ENCODE measurements around the gene FMNL2. TPM values are rescaled to one million over a fixed set of nuclear protein-coding genes. Genes with fewer than 3 reads are reported as not detected.
"Not testable (repeated sequence)": the region's sequence is repeated elsewhere in the genome, so short reads cannot be mapped to it uniquely, and the experiment has no call there.

Gene FMNL2
- 1.6 and 2.0 TPM in 2 replicates for total RNA-seq

DNA sequence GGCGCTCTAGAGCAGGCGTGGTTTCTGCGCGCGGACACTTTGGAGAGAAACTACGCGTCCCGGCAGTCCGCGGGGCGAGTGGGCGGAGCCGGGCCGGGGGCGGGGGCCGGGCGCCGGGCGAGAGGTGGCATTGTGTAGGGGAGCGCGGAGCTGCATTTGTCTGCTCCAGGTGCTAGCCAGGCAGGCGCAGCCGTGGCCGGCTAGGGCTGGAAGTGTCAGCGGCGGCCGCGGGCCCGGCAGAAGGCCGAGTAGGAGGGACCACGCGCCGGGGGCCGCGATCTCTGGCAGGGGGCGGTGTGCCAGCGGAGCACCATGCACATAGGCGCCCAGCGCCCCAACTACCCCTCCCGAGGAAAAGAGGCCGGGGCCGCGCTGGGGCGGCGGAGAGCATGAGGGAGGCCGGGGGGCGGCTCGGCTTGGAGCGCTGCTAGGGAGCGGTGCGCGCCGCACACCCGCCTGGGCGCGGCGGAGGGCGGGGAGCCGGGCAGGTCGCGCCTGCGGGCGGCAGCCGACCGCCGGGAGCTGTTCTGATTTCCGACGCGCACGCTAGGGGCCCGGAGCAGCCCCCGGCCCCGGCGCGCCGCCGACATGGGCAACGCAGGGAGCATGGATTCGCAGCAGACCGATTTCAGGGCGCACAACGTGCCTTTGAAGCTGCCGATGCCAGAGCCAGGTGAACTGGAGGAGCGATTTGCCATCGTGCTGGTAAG, at the start of gene FMNL2:
FMNL2 (plus strand) TSS at position 159 of the 710 bp plus-strand sequence.
- intact Hi-C loops (cut with micrococcal nuclease), result loop anchor here (1.0 to 10.0 kb wide), 6 partner anchors 72 to 508 kb away; partner anchors contain the start of genes ARL5A and PRPF40A

DNA sequence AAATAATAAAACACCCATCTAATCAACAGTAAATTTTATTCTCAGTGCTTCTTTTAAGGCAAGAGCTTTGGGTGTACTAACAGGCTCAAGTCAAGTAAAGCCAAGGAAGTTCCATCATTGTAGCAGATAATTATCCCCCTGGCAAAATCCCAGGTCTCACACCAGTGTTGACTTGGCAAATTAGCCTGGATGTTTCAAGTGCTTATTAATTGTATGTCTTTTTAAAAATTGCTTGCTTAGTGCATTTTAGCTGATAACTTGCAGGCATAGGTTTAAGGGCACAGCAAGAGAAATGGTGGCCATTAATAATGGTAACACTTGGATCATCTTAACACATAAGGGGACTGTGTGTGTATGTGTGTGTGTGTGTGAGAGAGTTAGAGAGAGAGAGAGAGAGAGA, 42.0 kb upstream of the FMNL2 start:
- intact Hi-C loops (cut with micrococcal nuclease), result no loop called here

DNA sequence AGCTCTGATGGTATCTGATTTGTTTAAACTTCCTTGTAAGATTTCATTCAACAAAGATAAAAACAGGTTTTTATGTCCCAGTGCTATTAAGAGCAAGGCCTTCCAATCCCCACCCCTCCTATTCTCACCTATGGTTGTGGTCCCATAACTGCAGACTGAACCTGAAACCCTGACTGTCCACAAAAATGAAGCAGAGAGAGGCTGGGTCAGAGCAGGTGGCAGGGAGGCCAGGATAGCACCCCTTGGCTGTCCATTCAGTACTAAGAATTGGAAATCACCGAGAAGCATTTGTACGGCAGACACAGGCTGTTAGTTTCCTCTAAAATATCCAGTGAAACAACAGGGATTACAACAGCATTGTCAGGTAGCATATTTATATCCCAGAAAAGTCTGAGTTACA, 37.3 kb upstream of the FMNL2 start:
- intact Hi-C loops (cut with micrococcal nuclease), result no loop called here

DNA sequence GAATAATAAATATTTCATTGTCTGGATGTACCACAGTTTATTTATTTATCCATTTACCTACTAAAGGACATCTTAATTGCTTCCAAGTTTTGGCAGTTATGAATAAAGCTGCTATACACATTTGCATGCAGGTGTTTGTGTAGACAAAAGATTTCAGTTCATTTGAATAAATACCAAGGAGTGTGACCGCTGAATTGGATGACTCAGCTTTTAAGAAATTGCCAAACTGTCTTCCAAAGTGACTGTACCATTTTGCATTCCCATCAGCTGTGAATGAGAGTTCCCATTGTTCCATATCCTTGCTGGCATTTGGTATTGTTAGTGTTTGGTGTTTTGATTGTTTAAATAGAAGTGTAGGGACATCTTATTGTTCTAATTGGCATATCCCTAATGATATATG, 36.2 kb upstream of the FMNL2 start:
- intact Hi-C loops (cut with micrococcal nuclease), result no loop called here

DNA sequence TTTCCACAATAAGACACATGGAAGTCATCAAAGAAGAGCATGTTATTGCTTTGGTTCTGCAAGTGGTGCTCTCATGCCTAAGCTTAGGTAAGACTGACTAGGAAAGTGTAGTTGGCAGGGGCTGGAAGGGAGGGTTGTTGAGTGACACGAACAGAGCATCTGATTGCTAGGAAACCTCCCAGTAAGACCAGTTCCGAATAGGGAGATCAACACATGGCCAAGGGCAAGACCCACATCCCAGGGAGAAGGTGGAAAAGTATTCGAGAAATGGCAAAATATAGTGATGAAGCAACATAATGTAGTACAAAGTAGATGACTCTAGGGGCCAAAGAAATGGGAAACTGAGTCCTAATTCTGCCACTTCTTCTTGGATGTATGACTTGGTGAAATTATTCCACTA, 33.8 kb upstream of the FMNL2 start:
- intact Hi-C loops (cut with micrococcal nuclease), result no loop called here

DNA sequence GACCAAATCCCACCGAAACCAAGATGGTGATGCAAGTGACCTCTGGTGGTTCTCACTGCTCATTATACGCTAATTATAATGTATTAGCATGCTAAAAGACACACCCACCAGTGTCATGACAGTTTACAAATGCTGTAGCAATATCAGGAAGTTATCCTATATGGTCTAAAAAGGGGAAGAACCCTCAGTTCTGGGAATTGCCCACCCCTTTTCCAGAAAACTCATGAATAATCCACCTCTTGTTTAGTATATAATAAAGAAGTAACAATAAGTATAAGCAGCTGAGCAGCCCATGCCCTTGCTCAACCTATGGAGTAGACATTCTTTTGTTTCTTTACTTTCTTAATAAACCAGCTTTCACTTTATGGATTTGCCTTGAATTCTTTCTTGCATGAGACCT, 31.0 kb upstream of the FMNL2 start:
- intact Hi-C loops (cut with micrococcal nuclease), result no loop called here

DNA sequence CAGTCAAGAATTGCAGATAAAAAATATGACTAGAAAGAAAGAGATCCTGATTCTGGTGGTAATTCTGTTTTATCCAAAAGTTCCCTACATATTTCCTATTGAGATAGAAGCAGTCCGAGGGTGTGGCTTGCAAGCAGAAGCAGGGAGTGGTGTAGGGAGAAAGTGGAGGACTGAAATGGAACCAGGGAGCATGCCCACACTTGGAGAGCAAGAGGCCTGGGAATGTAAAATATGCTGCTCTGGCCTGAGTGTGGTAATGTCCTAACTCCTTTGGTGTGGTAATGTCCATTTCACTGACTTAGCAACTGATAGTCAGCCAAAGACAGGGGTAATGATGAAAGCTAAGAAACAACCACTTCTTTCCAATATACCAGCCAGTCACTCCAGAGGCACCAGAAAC, 30.1 kb upstream of the FMNL2 start:
- intact Hi-C loops (cut with micrococcal nuclease), result no loop called here

DNA sequence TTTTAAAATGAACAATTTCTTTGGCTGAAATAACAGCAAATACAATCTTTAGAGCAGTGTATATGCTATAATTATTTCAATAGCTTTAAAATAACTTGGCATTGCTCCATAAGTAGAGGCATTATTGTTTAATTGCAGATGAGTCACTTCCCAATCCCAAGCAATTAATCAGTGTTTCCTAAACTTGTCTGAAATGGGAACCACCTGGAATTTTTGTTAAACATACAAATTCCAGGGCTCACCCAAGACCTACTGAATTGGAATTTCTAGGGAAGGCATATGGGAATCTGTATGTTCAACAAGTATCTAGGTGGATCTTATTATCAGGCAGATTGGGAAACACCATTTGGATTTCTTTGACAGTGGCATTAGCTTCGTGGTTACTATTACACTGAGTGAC, 27.1 kb upstream of the FMNL2 start:
- intact Hi-C loops (cut with micrococcal nuclease), result no loop called here

DNA sequence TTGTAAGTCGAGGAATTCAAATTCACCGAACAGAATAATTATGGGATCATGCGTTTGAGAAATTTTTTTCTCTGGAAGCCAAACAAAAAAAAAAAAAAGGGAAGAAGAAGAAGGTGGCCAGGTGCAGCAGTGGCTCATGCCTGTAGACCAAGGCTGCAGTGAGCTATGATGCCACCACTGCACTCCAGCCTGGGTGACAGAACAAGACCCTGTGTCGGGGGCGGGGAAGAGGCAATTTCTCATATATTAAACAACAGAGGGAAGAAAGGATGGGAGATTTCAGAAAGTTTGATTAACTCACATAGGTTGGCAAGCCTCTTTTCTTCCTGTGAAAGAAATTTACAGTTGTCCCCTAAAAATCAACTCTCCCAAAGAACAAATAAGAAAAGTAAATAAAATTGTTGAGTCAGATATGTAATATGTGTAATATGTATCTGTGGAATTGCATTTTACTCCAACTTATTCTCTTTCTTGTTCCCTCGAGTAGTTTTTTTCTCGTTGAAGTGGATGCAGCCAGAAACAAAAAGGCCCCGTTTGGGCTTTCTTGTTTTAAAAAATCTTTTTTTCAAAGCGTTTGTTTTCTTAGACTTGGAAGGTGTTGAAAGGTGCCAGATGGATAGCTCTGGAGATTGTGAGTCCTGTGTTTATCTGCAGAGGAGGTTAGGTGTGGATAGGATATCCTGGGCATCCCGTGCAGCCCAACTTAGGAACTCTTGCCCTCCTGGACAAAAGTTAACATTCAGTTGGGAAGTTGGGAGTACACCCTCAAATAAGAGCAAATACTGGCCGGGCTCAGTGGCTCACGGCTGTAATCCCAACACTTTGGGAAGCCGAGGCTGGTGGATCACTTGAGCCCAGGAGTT, 25.4 kb upstream of the FMNL2 start:
- intact Hi-C loops (cut with micrococcal nuclease), result no loop called here

DNA sequence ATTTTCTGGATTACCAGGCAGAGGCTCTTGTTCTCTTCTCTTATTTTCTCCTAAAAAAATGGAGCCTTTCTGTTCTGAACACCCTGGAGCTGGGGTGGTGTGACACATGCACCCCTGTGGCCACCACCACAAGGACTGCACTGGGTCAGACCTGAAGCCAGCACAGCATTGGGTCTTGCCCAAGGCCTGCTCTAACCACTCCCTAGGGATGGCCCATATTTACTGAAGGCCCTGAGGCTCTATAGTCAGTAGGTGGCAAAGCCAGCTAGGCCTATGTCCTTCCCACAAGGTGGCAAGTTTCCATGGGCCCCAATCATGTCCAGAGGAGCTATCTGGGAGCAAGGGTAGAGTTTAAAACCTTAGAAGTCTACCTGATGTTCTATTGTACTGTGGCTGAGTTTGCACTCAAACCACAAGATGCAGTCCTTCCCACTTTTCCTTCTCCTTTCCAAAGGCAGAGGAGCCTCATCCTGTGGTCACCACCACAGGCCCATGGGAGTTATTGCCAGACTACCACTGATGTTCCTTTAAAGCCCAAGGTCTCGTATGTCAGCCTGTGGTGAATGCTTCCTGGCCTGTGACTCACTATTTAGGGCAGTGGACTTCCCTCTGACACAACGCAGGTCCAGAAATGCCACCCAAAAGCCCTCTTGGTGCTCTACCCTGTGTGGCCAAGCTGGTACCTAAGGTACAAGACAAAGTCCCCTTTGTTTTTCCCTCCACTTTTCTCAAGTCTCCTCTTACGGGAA, 15.0 kb upstream of the FMNL2 start:
- intact Hi-C loops (cut with micrococcal nuclease), result no loop called here

DNA sequence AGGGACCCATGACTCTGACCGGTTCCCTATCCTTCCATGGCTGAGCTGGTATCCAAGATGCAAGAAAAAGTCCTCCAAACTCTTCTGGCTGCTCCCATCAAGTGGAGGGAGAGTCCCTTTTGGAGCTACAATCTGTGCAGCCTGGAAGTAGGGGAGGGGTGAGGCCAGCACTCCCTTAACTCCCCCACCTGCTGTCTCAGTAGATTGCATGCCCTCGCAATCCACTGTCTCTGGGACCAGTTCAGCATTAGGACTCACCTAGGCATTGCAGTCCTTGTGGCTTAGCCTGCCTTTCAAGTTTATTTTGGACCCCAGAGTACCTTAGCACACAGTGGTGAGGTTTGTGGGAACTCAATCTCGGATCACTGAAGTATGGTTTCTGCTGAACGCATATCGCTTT, 14.2 kb upstream of the FMNL2 start:
- intact Hi-C loops (cut with micrococcal nuclease), result no loop called here

DNA sequence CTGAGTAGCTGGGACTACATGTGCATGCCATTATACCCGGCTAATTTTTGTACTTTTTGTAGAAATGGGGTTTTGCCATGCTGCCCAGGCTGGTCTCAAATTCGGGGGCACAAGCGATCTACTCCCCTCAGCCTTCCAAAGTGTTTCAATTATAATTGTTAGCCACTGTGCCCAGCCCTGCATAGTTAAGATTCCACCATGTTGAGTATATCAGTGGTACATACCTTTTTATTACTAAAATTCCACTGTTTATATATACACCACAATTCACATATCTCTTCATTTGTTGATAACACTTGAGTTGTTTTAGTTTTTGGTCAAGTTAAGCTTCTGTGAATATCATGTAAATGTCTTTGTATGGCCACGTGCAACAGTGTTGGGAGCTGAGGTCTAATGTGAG, 12.8 kb upstream of the FMNL2 start:
- intact Hi-C loops (cut with micrococcal nuclease), result no loop called here

DNA sequence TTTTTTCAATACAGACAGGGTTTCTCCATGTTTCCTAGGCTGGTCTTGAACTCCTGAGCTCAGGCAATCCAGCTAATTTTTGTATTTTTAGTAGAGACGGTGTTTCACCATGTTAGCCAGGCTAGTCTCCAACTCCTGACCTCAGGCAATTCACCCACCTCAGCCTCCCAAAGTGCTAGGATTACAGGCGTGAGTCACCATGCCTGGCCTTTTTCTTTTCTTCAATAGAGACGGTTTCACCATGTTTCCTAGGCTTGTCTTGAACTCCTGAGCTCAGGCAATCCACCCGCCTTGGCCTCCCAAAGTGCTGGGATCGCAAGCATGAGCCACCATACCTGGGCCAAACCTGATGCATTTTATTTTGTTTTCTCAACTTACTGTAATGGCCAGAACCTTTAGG, 9.8 kb upstream of the FMNL2 start:
- intact Hi-C loops (cut with micrococcal nuclease), result not testable (repeated sequence)

DNA sequence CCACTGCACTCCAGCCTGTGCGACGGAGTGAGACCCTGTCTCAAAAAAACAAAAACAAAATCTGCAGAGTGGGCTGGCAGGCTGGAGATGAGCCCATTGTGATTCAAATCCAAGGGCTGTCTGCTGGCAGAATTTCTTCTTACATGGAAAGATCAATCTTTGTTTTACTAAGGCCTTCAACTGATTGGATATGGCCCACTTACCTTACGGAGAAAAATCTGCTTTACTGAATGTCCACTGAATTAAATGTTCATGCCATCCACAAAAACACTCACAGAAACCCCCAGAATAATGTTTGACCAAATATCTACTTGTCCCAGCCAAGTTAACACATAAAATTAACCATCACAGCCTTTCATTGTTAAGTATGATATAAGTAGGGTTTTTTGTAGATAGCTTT, 8.3 kb upstream of the FMNL2 start:
- intact Hi-C loops (cut with micrococcal nuclease), result no loop called here

DNA sequence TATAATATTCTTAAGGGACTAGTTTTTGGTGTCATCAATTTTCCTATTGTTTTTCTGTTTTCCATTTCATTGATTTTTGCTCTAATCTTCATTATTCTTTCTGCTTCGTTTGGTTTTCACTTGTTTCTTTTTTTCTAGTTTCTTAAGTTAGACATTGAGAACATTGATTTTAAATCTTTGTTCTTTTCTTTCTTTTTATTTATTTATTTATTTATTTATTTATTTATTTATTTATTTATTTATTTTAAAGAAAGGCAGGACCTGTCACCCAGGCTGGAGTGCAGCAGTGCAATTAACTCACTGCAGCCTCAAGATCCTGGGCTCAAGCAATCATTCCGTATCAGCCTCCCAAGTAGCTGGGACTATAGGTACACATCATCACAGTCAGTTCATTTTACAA, 7.0 kb upstream of the FMNL2 start:
- intact Hi-C loops (cut with micrococcal nuclease), result no loop called here

DNA sequence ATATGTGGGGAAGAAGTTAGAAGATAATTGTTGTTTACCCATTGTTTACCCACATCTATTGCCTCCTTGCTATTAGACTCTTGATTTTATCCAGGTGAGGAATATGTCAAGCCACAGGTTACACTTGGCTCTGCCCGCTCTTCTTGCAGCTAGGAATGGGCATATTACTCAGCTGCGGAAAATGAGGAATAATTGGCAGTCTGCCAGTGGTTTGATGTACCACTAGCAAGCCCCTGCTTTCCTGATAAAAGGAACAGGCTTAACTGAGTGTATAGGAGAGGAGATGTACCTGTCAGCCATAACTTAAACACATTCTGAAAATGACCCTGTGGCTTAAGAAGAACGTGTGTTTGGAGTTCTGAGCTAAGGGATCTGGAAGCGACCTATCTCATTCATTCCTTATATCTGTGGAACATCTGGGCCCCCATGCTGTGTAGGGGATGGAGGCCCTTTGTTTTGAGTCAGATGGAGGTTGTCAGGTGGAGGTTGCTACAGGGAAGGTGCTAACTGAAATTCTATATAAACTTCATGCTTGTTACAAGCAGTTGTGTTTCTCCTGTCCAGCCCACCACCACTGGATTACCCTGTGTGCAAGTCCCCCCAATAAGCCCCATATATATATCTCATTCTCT, 4.6 kb upstream of the FMNL2 start:
- intact Hi-C loops (cut with micrococcal nuclease), result loop anchor here (10.0 kb wide), 1 partner anchor 244 kb away; no protein-coding TSS in a partner anchor

DNA sequence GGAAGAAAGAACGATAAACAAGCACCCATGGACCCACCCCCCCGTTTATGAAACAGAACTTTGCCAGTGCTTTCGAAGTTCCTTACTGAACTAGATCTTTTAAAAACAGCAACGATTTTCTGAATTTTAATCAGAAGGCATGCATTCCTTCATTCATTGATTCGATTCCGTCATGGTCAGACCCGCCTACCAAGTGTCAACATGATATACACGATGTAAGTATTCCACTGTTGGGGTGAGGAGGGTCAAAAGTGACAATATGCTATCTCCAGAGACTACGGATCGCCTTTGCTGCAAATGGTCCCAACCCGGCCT, 316 bp upstream of the FMNL2 start:
- intact Hi-C loops (cut with micrococcal nuclease), result loop anchor here (1.0 to 10.0 kb wide), 6 partner anchors 72 to 507 kb away; partner anchors contain the start of genes ARL5A and PRPF40A

DNA sequence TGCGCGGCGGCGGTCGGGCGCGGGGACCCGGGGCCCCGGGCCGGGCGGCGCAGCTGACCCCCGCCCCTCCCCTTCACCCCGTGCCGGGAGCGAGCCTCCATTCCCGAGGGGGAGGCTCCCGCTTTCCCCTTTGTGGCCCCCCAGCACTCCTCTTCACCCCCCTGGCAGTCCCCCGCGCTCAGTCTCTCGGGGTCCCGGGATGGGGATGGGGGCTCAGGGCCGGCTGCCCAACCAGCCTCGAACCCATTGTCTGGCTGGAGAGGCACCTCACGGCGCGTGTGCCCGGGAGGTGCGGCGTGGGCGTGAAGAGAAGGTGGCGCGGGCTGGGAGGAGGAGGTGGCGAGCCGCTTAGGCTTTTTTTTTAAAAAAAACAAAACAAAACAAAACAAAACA, 748 bp downstream of the FMNL2 start:
- intact Hi-C loops (cut with micrococcal nuclease), result loop anchor here (1.0 to 10.0 kb wide), 6 partner anchors 71 to 508 kb away; partner anchors contain the start of genes ARL5A and PRPF40A

DNA sequence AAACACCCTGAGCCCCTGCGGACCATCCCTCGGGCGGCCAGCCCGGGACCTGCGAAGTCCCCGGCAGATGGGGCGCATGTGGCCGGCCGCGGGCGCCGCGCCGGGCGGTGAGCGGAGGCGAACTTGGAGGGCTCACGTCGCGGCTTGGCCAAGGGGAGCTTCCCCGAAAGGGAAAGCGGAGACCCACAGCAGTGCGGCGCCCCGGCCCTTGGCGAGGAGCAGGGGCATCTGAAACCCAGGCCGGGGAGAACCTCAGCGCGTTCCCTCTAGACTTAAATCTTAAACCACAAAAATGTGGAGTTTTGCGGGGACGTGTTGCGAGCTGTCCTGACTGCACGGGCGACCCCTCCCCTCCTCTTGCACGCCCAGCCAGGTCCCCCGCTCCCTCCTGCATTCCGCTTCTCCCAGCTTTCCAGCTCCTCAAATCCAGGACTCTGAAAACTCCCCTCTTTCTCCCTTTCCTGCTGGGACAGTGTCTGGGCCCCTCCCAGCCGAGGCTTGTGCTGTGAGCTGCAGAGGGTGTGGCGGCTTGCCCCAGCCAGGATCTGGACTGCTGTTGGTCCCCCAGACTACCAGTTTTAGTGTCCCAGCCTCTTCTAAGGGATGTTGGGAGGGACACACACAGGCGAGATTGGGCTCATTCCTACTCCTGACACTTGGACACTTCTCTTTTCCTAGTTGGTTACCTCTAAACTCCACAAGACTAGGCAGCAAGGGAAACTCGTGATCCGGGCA, 1.3 kb downstream of the FMNL2 start:
- intact Hi-C loops (cut with micrococcal nuclease), result loop anchor here (5.0 to 10.0 kb wide), 2 partner anchors 239 to 509 kb away; partner anchors contain the start of gene ARL5A

DNA sequence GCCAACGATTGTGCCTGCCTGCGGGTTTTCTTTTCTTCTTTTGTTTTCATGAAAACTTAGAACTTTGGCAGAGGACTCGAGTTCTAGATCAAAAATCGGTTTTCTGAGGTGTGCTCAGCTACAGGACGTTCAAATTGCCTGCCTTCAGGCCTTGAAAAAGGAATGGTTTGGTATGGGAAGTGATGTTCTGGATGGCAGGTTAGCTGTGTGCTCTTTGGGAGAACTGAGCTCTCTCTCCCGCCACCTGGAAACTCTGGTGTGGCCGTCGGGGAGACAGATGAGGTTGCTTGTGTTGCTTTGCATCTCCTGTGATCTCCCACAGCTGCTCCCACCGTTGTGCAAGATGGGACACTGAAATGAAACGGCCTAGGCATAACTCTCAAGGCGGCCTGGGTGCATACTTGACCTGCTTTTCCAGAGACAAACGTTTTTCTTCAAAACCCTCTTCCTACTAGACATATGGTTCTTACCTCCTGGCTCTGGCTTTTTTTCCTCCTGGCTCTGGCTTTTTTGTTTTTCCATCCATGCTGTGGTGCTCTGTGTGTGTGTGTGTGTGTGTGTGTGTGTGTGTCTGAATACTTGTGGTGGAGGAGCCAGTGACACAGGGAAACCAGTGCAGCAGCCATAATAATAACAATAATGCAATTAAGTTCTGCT, 2.0 kb downstream of the FMNL2 start:
- intact Hi-C loops (cut with micrococcal nuclease), result loop anchor here (5.0 to 10.0 kb wide), 2 partner anchors 238 to 510 kb away; partner anchors contain the start of gene ARL5A
